H1 (cell line): ENCODE measurements around the gene EIF4A3. TPM values are rescaled to one million over a fixed set of nuclear protein-coding genes. Genes with fewer than 3 reads are reported as not detected.

Experiments used
- CTCF ChIA-PET: fragments of 300-600 bp; sonication (Branson Sonifier 250); formaldehyde crosslinking; loops from one replicate; lab custom pipeline; 2021; ENCODE audit not compliant: partially characterized antibody; lab: Charles Lee
- POLR2A ChIA-PET: fragments of 300-600 bp; sonication (Branson Sonifier 250); formaldehyde crosslinking; loops from one replicate; lab custom pipeline; 2021; ENCODE audit warnings: inconsistent platforms; ENCODE audit not compliant: partially characterized antibody; lab: Charles Lee
- DNase-seq, 2 experiments: peaks; one replicate each; pipeline versions ENCODE4 v3.0.0 to v3.0.0-alpha.2; 2010 to 2022; ENCODE audit warnings: low spot score in 2 of 2, low read depth in 1 of 2, mixed read lengths in 1 of 2
- FAIRE-seq: peaks from 2 replicates; lab custom pipeline; 2011; peaks lifted over from hg19 to GRCh38; lab: Jason Lieb, UNC
- H2AFZ ChIP-seq: 2 replicates; pipeline ENCODE4 v1.8.1; 2012; ENCODE audit warnings: low read length, inconsistent platforms
- H2AK5ac ChIP-seq: 2 replicates; pipeline ENCODE4 v1.6.1; 2013; ENCODE audit warnings: low read depth, low read length
- H2BK120ac ChIP-seq: replicated peaks from 2 replicates; pipeline ENCODE3; 2013; ENCODE audit warnings: low read depth, low read length, inconsistent platforms
- H2BK12ac ChIP-seq: 2 replicates; pipeline ENCODE4 v1.6.1; 2013; ENCODE audit warnings: low read depth, low read length
- H2BK15ac ChIP-seq: 2 replicates; pipeline ENCODE4 v1.6.1; 2013; ENCODE audit warnings: low read length
- H2BK20ac ChIP-seq: 2 replicates; pipeline ENCODE4 v1.6.1; 2013; ENCODE audit warnings: low read length
- H2BK5ac ChIP-seq: 2 replicates; pipeline ENCODE4 v1.6.1; 2013; ENCODE audit warnings: low read depth, low read length
- H3K14ac ChIP-seq: 2 replicates; pipeline ENCODE4 v1.6.1; 2013; ENCODE audit warnings: inconsistent platforms; ENCODE audit not compliant: insufficient read length
- H3K18ac ChIP-seq: 2 replicates; pipeline ENCODE4 v1.6.1; 2013; ENCODE audit warnings: low read length; ENCODE audit errors: extremely low read depth
- H3K23ac ChIP-seq: 2 replicates; pipeline ENCODE4 v1.6.1; 2013; ENCODE audit warnings: inconsistent platforms; ENCODE audit not compliant: insufficient read length
- H3K23me2 ChIP-seq: 2 replicates; pipeline ENCODE4 v1.6.1; 2013; ENCODE audit warnings: low read depth, low read length
- H3K27ac ChIP-seq: 2 replicates; pipeline ENCODE4 v1.6.1; 2011; ENCODE audit warnings: low read depth, low read length, inconsistent platforms
- H3K27me3 ChIP-seq, 4 experiments: replicated peaks in 1 of 4; 1 replicate in 1 of 4; 2 replicates in 3 of 4; pipeline versions ENCODE4 v1.6.1 to v1.8.1; 2011 to 2013; ENCODE audit warnings: low read length in 3 of 4, mild to moderate bottlenecking in 3 of 4, inconsistent platforms in 2 of 4, mixed read lengths in 2 of 4, moderate library complexity in 1 of 4; ENCODE audit not compliant: control insufficient read depth in 3 of 4, insufficient read depth in 3 of 4; ENCODE audit errors: extremely low read depth in 1 of 4
- H3K36me3 ChIP-seq, 4 experiments: 2 replicates each; pipeline versions ENCODE4 v1.6.1 to v1.8.1; 2011 to 2013; ENCODE audit warnings: mild to moderate bottlenecking in 4 of 4, low read length in 3 of 4, moderate library complexity in 2 of 4, control low read depth in 1 of 4, inconsistent platforms in 1 of 4; ENCODE audit not compliant: insufficient read depth in 4 of 4, control insufficient read depth in 2 of 4
- H3K4ac ChIP-seq: replicated peaks from 2 replicates; pipeline ENCODE3; 2013; ENCODE audit warnings: low read length, low read depth, mixed read lengths, inconsistent platforms; ENCODE audit not compliant: insufficient read length
- H3K4me1 ChIP-seq, 4 experiments: replicated peaks in 1 of 4; 1 replicate in 1 of 4; 2 replicates in 3 of 4; pipeline versions ENCODE4 v1.6.1 to v1.8.1; 2011 to 2013; ENCODE audit warnings: low read length in 3 of 4, inconsistent platforms in 2 of 4, mixed read lengths in 1 of 4; ENCODE audit not compliant: insufficient read depth in 4 of 4, control insufficient read depth in 3 of 4
- H3K4me2 ChIP-seq, 2 experiments: 2 replicates each; pipeline versions ENCODE4 v1.6.1 to v1.8.1; 2011 to 2013; ENCODE audit warnings: low read depth in 2 of 2, low read length in 2 of 2, control low read depth in 1 of 2, inconsistent platforms in 1 of 2, mild to moderate bottlenecking in 1 of 2; ENCODE audit not compliant: insufficient read depth in 1 of 2
- H3K4me3 ChIP-seq, 4 experiments: fragments of 200-600, 300-600 bp in 1 of 4; sonication (generic), shearing (Covaris generic), sonication (Bioruptor Twin) in 1 of 4; 2 replicates each; pipeline versions ENCODE4 v1.5.1 to v1.8.1; 2011 to 2016; ENCODE audit warnings: low read length in 4 of 4, low read depth in 3 of 4, control low read depth in 2 of 4, inconsistent platforms in 2 of 4, mild to moderate bottlenecking in 2 of 4, mixed read lengths in 1 of 4, moderate library complexity in 1 of 4; ENCODE audit not compliant: insufficient read depth in 2 of 4; ENCODE audit errors: extremely low read depth in 1 of 4
- H3K56ac ChIP-seq: replicated peaks from 2 replicates; pipeline ENCODE3; 2013; ENCODE audit warnings: low read depth, mild to moderate bottlenecking, mixed read lengths, low read length, inconsistent platforms; ENCODE audit not compliant: insufficient read length
- H3K79me1 ChIP-seq: 2 replicates; pipeline ENCODE4 v1.6.1; 2013; ENCODE audit warnings: low read depth, low read length, control low read depth
- H3K79me2 ChIP-seq, 2 experiments: 2 replicates each; pipeline versions ENCODE4 v1.6.1 to v1.8.1; 2012 to 2013; ENCODE audit warnings: low read length in 2 of 2, mild to moderate bottlenecking in 2 of 2, inconsistent platforms in 1 of 2; ENCODE audit not compliant: insufficient read depth in 2 of 2, control insufficient read depth in 1 of 2
- H3K9ac ChIP-seq, 4 experiments: replicated peaks in 1 of 4; 1 replicate in 1 of 4; 2 replicates in 3 of 4; pipeline versions ENCODE4 v1.6.1 to v1.8.1; 2011 to 2013; ENCODE audit warnings: low read depth in 3 of 4, low read length in 3 of 4, control low read depth in 2 of 4, mild to moderate bottlenecking in 2 of 4, moderate library complexity in 2 of 4, inconsistent platforms in 1 of 4; ENCODE audit errors: extremely low read depth in 1 of 4
- H3K9me3 ChIP-seq, 2 experiments: 2 replicates each; pipeline versions ENCODE4 v1.6.1 to v1.8.1; 2012 to 2013; ENCODE audit warnings: mild to moderate bottlenecking in 2 of 2, moderate library complexity in 2 of 2, control low read depth in 1 of 2, inconsistent platforms in 1 of 2, low read depth in 1 of 2, low read length in 1 of 2, mixed read lengths in 1 of 2; ENCODE audit not compliant: insufficient read depth in 2 of 2
- H4K20me1 ChIP-seq, 2 experiments: replicated peaks in 1 of 2; 2 replicates each; pipeline versions ENCODE3 to v1.8.1; 2011 to 2013; ENCODE audit warnings: inconsistent platforms in 2 of 2, low read length in 2 of 2, mild to moderate bottlenecking in 1 of 2; ENCODE audit not compliant: insufficient read depth in 2 of 2, control insufficient read depth in 1 of 2
- H4K5ac ChIP-seq: 2 replicates; pipeline ENCODE4 v1.6.1; 2013; ENCODE audit warnings: low read length, low read depth, mixed read lengths, inconsistent platforms; ENCODE audit not compliant: insufficient read length
- H4K8ac ChIP-seq: 2 replicates; pipeline ENCODE4 v1.8.0; 2013; ENCODE audit warnings: mild to moderate bottlenecking, moderate library complexity, low read length, inconsistent platforms; ENCODE audit not compliant: insufficient read depth; ENCODE audit errors: extremely low read depth
- H4K91ac ChIP-seq: replicated peaks from 2 replicates; pipeline ENCODE3; 2013; ENCODE audit warnings: low read length, mixed read lengths, inconsistent platforms; ENCODE audit not compliant: insufficient read length
- ASH2L ChIP-seq: fragments of 200-600, 300-600 bp; sonication (generic); IDR thresholded peaks from one replicate; pipeline ENCODE4 v1.7.1; 2017; ENCODE audit warnings: low read length
- CEBPB ChIP-seq: IDR thresholded peaks from 2 replicates; pipeline ENCODE4 v1.6.1; 2012; ENCODE audit warnings: low read depth, low read length
- CREB1 ChIP-seq: IDR thresholded peaks from 2 replicates; pipeline ENCODE4 v1.6.1; 2012; ENCODE audit warnings: inconsistent platforms
- FOSL1 ChIP-seq: IDR thresholded peaks from 2 replicates; pipeline ENCODE4 v1.6.1; 2011; ENCODE audit warnings: mild to moderate bottlenecking, low read depth, low read length, moderate library complexity; ENCODE audit not compliant: insufficient read depth
- GTF2F1 ChIP-seq: IDR thresholded peaks from 2 replicates; pipeline ENCODE4 v1.6.1; 2012; ENCODE audit warnings: low read depth, low read length, improper control_type of control experiment, borderline replicate concordance
- KDM1A ChIP-seq: fragments of 200-600, 300-600 bp; sonication (generic); IDR thresholded peaks from 2 replicates; pipeline ENCODE4 v1.7.1; 2016; ENCODE audit warnings: mild to moderate bottlenecking, low read length, borderline replicate concordance
- NANOG ChIP-seq: IDR thresholded peaks from 2 replicates; pipeline ENCODE4 v1.6.1; 2011; ENCODE audit warnings: low read length, low read depth, mild to moderate bottlenecking, inconsistent platforms; ENCODE audit not compliant: insufficient read depth, poor library complexity, severe bottlenecking
- POLR2AphosphoS5 ChIP-seq: IDR thresholded peaks from 2 replicates; pipeline ENCODE4 v1.6.1; 2011; ENCODE audit warnings: low read depth, low read length
- RNF2 ChIP-seq: fragments of 200-900, 300-1000 bp; sonication (generic); IDR thresholded peaks from 2 replicates; pipeline ENCODE4 v1.7.1; 2016; ENCODE audit warnings: borderline replicate concordance, low read depth, mild to moderate bottlenecking, antibody characterized with exemption, low read length; ENCODE audit not compliant: poor library complexity, severe bottlenecking; ENCODE audit errors: missing control alignments
- SP2 ChIP-seq: IDR thresholded peaks from 2 replicates; pipeline ENCODE4 v1.6.1; 2012; ENCODE audit warnings: mild to moderate bottlenecking, low read length, inconsistent platforms
- SUZ12 ChIP-seq: fragments of 200-600 bp; sonication (generic); IDR thresholded peaks from 2 replicates; pipeline ENCODE4 v1.6.1; 2012; ENCODE audit warnings: mild to moderate bottlenecking, inconsistent platforms, low read length, moderate library complexity, mixed read lengths
- TAF7 ChIP-seq: optimal IDR thresholded peaks from 2 replicates; pipeline ENCODE3; 2011; ENCODE audit warnings: low read depth, mild to moderate bottlenecking, inconsistent platforms, low read length, moderate library complexity, borderline replicate concordance
- WGBS, 2 experiments: shearing (Covaris generic) in 1 of 2; methylation state at CpG; one replicate each; pipeline versions ENCODE4 v1.1.6 to v1.1.7; 2013 to 2015; ENCODE audit warnings: low lambda C conversion rate in 2 of 2, mixed read lengths in 2 of 2, inconsistent platforms in 1 of 2, low coverage in 1 of 2, missing lambda C conversion rate in 1 of 2; ENCODE audit not compliant: insufficient replicate concordance in 2 of 2, insufficient coverage in 1 of 2, insufficient read length in 1 of 2; ENCODE audit errors: extremely low coverage in 1 of 2, missing lambda C conversion rate in 1 of 2; 5-methylcytosine and 5-hydroxymethylcytosine counted together
- polyA plus RNA-seq, 7 experiments: library from polyadenylated mRNA; depleted of rRNA in 3 of 7; stranded (reverse) in 5 of 7; unstranded in 2 of 7; fragments of >200 nt in 5 of 7; fragments of 200-250 nt in 2 of 7; gene quantifications; 1 replicate in 5 of 7; 2 replicates in 1 of 7; 4 replicates in 1 of 7; pipeline versions ENCODE4 v1.2.1 to v1.2.3, GENCODE V29; 2011 to 2013; ENCODE audit warnings: missing spikeins in 2 of 7, mixed read lengths in 2 of 7
- total RNA-seq: library from RNA; stranded (reverse); fragmentation: NEBNext Ultra II Directional; extraction: Animal tissue kit (Norgen Biotek cat#: 25700); gene quantifications from 2 replicates; pipeline ENCODE4 v1.2.1, GENCODE V29; 2021
- TF ChIP-seq, protein P1 (sequence below): IDR thresholded peaks from 2 replicates; pipeline ENCODE4 v1.6.1; 2011; ENCODE audit warnings: low read depth, mild to moderate bottlenecking, low read length; ENCODE audit not compliant: insufficient read depth

The EIF4A3 gene
- total and polyA plus RNA-seq, 2 of the 8 experiments (the other 6 are each of a cell fraction or from before 2014, with no cell fraction given): 142 to 146 TPM

DNA sequence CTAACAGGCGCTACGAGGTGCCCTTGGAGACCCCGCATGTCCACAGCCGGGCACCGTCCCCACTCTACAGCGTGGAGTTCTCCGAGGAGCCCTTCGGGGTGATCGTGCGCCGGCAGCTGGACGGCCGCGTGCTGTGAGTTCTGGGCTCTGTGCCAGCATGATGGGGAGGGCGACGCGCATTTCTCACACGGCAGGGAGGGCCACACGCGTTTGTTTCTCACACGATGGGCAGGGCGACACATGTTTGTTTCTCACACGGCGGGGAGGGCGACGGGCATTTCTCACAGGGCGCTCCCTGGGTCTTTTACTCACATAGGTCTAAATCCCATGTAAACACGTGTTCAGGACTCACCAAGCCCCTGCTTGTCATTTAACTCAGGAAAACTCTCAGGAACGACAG lies 41.2 kb downstream of the EIF4A3 start:
- POLR2A ChIA-PET: no interaction called here
- no peaks in the 10 kb centered on the region for H4K20me1 ChIP-seq
- no peak for TF ChIP-seq SUZ12
- no peak for TF ChIP-seq GTF2F1
- TF ChIP-seq CEBPB: no peak
- no peak for TF ChIP-seq FOSL1
- no peak for TF ChIP-seq NANOG
- TF ChIP-seq ASH2L: no peak
- TF ChIP-seq, protein P1, sequence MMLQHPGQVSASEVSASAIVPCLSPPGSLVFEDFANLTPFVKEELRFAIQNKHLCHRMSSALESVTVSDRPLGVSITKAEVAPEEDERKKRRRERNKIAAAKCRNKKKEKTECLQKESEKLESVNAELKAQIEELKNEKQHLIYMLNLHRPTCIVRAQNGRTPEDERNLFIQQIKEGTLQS: no peak
- TF ChIP-seq KDM1A: no peak
- TF ChIP-seq SP2: no peak
- no peak for TF ChIP-seq CREB1
- TF ChIP-seq TAF7: no peak
- TF ChIP-seq RNF2: no peak
- TF ChIP-seq POLR2AphosphoS5: no peak

More for the DNA sequence above, 41.2 kb downstream of the EIF4A3 start:
- no peaks in the 10 kb centered on the region for H3K36me3 ChIP-seq
- H3K56ac ChIP-seq: no peak overlapping the region
- H2BK5ac ChIP-seq: no peak overlapping the region; the same call in 1 of the 2 replicates
- no peak overlapping the region for H3K9ac ChIP-seq
- no peak overlapping the region for H3K4ac ChIP-seq
- H2AFZ ChIP-seq: no peak overlapping the region
- H3K23ac ChIP-seq: no peak overlapping the region
- CTCF ChIA-PET: interaction anchor here (0.6 to 6.8 kb wide), 4 partner anchors 19 to 90 kb away, joined by 3 to 43 read pairs (median 4); no protein-coding TSS in a partner anchor
- H3K4me2 ChIP-seq: no peak overlapping the region
- H2BK12ac ChIP-seq: no peak overlapping the region
- no peaks in the 10 kb centered on the region for H3K9me3 ChIP-seq
- no peak overlapping the region for H2BK20ac ChIP-seq
- no peak overlapping the region for H2BK120ac ChIP-seq
- no peak for DNase-seq
- no peak overlapping the region for H3K18ac ChIP-seq
- H4K91ac ChIP-seq: no peak overlapping the region
- no peak overlapping the region for H3K27ac ChIP-seq
- H4K5ac ChIP-seq: no peak overlapping the region
- no peak overlapping the region for H3K4me3 ChIP-seq
- H3K14ac ChIP-seq: no peak overlapping the region
- peaks cover 0 to 4% (median under 1%) of the 10 kb centered on the region in 4 experiments; a peak in 3 of 7 replicates for H3K27me3 ChIP-seq
- H3K4me1 ChIP-seq: peaks cover 0 to 7% (median 1%) of the 10 kb centered on the region in 4 experiments; a peak in 4 of 7 replicates
- peak overlapping the region; percentile 42 for H4K8ac ChIP-seq
- no peaks in the 10 kb centered on the region; the same call in 1 of the 2 replicates for H3K79me1 ChIP-seq
- 96% methylated on average over 18 of the region's 29 CpGs; no CpG with 5 or more reads in 1 of the 2 experiments for WGBS, 2 experiments
- H3K79me2 ChIP-seq: no peaks in the 10 kb centered on the region
- H3K23me2 ChIP-seq: peaks cover 8% of the 10 kb centered on the region; the same call in 1 of the 2 replicates
- no peak overlapping the region for H2AK5ac ChIP-seq
- H2BK15ac ChIP-seq: no peak overlapping the region
- no peak for FAIRE-seq
